Measurements from ENCODE around the gene AMMECR1.

DNA sequence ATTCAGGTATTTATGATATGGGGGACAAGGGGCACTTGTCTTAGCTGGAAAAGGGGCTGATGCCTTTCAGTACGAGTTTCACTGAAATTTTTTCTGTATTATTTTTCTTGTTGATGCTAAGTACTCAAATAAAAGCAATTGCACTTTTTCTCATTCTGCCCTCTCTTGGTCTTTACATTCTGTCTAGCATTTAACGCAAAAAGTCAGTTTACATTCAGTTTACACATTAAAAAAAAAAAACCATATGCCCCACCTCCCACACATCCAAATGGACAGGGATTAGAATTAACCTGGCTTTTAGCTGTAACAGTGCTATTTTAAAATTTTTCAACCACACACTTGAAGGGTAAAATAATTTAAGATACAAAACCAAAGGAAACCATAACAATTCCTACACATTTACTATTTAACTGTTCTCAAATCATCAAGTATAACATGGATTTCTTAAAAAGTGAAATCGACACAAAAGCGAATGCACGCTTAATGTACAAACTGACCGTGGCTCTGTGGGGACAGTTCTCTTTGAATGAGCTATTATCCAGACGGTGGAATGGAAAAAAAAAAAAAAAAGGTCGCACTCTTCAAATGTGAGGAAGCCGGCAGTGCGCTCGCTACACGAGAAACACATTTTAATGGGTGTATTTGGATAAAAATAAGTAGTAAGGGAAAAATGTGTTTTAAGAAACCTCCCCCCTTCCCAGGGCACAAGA, 1.4 kb downstream of the AMMECR1 start:
- no peak for TF ChIP-seq POLR2AphosphoS5 (IDR thresholded peaks at IDR 0.05)
- TF ChIP-seq EP300 (IDR thresholded peaks at IDR 0.05): no peak
